Measurements from ENCODE around the gene MMP25. TPM values are rescaled to one million over a fixed set of nuclear protein-coding genes. Genes with fewer than 3 reads are reported as not detected.

The MMP25 gene
- total RNA-seq, 1 experiment from 2014 or later: 0.67 TPM

DNA sequence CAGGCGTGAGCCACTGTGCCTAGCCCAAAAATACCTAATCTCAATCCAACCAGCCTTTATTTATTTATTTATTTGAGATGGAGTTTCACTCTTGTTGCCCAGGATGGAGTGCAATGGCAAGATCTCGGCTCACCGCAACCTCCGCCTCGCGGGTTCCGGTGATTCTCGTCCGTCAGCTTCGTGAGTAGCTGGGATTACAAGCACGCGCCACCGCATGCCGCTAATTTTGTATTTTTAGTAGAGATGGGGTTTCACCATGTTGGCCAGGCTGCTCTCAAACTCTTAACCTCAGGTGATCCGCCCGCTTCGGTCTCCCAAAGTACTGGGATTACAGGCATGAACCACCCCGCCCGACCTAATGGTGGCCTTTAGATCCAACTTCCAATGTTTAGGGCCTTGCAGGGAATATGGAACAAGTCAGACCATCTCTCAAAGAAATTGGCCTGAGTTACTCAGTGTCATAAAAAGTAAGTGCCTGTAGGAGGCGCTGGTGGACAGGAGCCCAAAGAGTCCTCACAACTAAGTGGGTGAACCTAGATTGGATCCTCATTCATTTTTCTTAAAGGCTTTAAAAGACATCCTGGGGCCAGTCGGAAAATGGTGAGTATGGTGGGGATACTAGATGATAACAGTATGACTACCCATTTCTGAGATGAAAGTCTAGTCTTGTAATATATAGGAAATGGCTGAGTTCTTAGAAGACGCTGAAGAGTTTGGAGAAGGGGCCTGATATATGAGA lies 48.1 kb downstream of the MMP25 start:
- Histone ChIP-seq H3K9me3 (ENCODE audit: control insufficient read depth, insufficient read depth, low read depth, low read length) (no peaks in the 10 kb centered on the region), H3K27me3 (ENCODE audit: control insufficient read depth, insufficient read depth, low read length) (no peaks in the 10 kb centered on the region), H3K4me3 (ENCODE audit: low read depth in 2 of 2, low read length in 2 of 2) (no peak overlapping the region), H3K4me1 (ENCODE audit: control insufficient read depth, insufficient read depth, low read length) (peaks cover 2% of the 10 kb centered on the region; the same call in 1 of the 2 replicates), H3K36me3 (ENCODE audit: control insufficient read depth, insufficient read depth, low read length) (no peaks in the 10 kb centered on the region), H3K27ac (ENCODE audit: low read length) (no peak overlapping the region)
- POLR2A ChIA-PET: no interaction called here
- BruUV-seq (replicated peaks): no TSS peak
- no peak; the same call in 1 of the 2 replicates for ATAC-seq
- DNase-seq (ENCODE audit: low read depth, low spot score): no peak
- intact Hi-C loops (cut with micrococcal nuclease; ENCODE audit: unreplicated experiment) (no loop called here), in situ Hi-C loops (cut with HindIII; ENCODE audit: low pct_unique_long_range_greater_than_20kb, low sequenced_read_pairs) (no loop called here)
- TF ChIP-seq TCF7L2 (IDR thresholded peaks at IDR 0.05; ENCODE audit: low read depth, low read length) (no peak), POLR2AphosphoS5 (IDR thresholded peaks at IDR 0.05; ENCODE audit: low read depth, low read length) (no peak)
- TF ChIP-seq, protein P1, sequence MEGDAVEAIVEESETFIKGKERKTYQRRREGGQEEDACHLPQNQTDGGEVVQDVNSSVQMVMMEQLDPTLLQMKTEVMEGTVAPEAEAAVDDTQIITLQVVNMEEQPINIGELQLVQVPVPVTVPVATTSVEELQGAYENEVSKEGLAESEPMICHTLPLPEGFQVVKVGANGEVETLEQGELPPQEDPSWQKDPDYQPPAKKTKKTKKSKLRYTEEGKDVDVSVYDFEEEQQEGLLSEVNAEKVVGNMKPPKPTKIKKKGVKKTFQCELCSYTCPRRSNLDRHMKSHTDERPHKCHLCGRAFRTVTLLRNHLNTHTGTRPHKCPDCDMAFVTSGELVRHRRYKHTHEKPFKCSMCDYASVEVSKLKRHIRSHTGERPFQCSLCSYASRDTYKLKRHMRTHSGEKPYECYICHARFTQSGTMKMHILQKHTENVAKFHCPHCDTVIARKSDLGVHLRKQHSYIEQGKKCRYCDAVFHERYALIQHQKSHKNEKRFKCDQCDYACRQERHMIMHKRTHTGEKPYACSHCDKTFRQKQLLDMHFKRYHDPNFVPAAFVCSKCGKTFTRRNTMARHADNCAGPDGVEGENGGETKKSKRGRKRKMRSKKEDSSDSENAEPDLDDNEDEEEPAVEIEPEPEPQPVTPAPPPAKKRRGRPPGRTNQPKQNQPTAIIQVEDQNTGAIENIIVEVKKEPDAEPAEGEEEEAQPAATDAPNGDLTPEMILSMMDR (IDR thresholded peaks at IDR 0.05): peak; percentile 85
- CTCF ChIA-PET: no interaction called here

DNA sequence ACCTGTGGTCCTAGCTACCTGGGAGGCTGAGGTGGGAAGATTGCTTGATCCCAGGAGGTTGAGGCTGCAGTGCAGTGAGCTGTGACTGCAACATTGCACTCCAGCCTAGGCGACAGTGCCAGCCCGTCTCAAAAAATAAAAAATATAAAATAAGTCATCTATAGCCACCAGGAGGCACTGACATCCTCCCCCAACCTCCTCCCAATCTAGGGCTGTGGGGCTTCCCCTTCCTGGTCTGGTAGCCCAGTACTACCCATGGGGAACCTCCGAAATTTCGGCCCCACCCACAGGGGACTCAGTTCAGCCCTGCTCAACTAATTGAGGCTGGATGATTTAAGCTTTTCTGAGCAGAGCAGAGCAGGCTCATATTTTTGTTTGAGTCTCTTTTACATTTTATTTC lies 49.5 kb downstream of the MMP25 start:
- intact Hi-C loops (cut with micrococcal nuclease; ENCODE audit: unreplicated experiment) (no loop called here), in situ Hi-C loops (cut with HindIII; ENCODE audit: low pct_unique_long_range_greater_than_20kb, low sequenced_read_pairs) (no loop called here)
- H3K27ac ChIP-seq (ENCODE audit: low read length): no peak overlapping the region
- TF ChIP-seq, protein P1 (IDR thresholded peaks at IDR 0.05): peak; percentile 64
- no peak for TF ChIP-seq SIN3A (IDR thresholded peaks at IDR 0.05; ENCODE audit: borderline replicate concordance, insufficient read depth, low read depth, low read length)
- CTCF ChIA-PET: no interaction called here
- H3K36me3 ChIP-seq (ENCODE audit: control insufficient read depth, insufficient read depth, low read length): no peaks in the 10 kb centered on the region
- peaks cover 5% of the 10 kb centered on the region for H3K4me1 ChIP-seq (ENCODE audit: control insufficient read depth, insufficient read depth, low read length)
- DNase-seq (ENCODE audit: low read depth, low spot score) (no peak), ATAC-seq (peak; percentile 52)
- POLR2A ChIA-PET: no interaction called here
- BruUV-seq (replicated peaks): no TSS peak
- H3K27me3 ChIP-seq (ENCODE audit: control insufficient read depth, insufficient read depth, low read length): no peaks in the 10 kb centered on the region
- H3K4me3 ChIP-seq (ENCODE audit: low read depth in 2 of 2, low read length in 2 of 2): no peak overlapping the region
- no peaks in the 10 kb centered on the region for H3K9me3 ChIP-seq (ENCODE audit: control insufficient read depth, insufficient read depth, low read depth, low read length)

DNA sequence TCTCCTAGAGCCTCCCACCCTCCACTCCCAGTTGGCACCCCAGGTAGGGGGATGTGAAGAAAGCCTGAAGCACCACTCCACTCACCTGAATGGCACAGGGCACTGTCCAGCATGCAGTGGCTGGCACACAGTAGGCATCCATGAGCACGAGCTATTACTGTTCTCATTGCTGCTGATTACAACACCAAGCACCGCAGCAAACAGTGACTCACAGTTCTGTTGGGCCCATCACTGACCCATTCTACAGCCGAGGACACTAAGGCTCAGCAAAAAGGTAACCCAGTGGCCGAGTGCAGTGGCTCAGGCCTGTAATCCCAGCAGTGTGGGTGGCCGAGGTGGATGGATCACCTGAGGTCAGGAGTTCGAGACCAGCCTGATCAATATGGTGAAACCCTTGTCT lies 50.0 kb downstream of the MMP25 start:
- Histone ChIP-seq H3K27ac (ENCODE audit: low read length) (no peak overlapping the region), H3K27me3 (ENCODE audit: control insufficient read depth, insufficient read depth, low read length) (no peaks in the 10 kb centered on the region), H3K4me1 (ENCODE audit: control insufficient read depth, insufficient read depth, low read length) (peaks cover 5% of the 10 kb centered on the region), H3K4me3 (ENCODE audit: low read depth in 2 of 2, low read length in 2 of 2) (no peak overlapping the region), H3K36me3 (ENCODE audit: control insufficient read depth, insufficient read depth, low read length) (no peaks in the 10 kb centered on the region), H3K9me3 (ENCODE audit: control insufficient read depth, insufficient read depth, low read depth, low read length) (no peaks in the 10 kb centered on the region)
- DNase-seq (ENCODE audit: low read depth, low spot score) (no peak), ATAC-seq (no peak)
- CTCF ChIA-PET: no interaction called here
- no TSS peak for BruUV-seq (replicated peaks)
- TF ChIP-seq, protein P2, sequence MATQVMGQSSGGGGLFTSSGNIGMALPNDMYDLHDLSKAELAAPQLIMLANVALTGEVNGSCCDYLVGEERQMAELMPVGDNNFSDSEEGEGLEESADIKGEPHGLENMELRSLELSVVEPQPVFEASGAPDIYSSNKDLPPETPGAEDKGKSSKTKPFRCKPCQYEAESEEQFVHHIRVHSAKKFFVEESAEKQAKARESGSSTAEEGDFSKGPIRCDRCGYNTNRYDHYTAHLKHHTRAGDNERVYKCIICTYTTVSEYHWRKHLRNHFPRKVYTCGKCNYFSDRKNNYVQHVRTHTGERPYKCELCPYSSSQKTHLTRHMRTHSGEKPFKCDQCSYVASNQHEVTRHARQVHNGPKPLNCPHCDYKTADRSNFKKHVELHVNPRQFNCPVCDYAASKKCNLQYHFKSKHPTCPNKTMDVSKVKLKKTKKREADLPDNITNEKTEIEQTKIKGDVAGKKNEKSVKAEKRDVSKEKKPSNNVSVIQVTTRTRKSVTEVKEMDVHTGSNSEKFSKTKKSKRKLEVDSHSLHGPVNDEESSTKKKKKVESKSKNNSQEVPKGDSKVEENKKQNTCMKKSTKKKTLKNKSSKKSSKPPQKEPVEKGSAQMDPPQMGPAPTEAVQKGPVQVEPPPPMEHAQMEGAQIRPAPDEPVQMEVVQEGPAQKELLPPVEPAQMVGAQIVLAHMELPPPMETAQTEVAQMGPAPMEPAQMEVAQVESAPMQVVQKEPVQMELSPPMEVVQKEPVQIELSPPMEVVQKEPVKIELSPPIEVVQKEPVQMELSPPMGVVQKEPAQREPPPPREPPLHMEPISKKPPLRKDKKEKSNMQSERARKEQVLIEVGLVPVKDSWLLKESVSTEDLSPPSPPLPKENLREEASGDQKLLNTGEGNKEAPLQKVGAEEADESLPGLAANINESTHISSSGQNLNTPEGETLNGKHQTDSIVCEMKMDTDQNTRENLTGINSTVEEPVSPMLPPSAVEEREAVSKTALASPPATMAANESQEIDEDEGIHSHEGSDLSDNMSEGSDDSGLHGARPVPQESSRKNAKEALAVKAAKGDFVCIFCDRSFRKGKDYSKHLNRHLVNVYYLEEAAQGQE (IDR thresholded peaks at IDR 0.05; ENCODE audit: insufficient read depth in 1 of 2, low read depth in 2 of 2, low read length in 1 of 2): 0 out of 4 replicates have a peak, but pooled peaks of 1 of the 2 experiments have one; percentile 28
- no peak for TF ChIP-seq TCF7L2 (IDR thresholded peaks at IDR 0.05; ENCODE audit: low read depth, low read length)
- in situ Hi-C loops (cut with HindIII; ENCODE audit: low pct_unique_long_range_greater_than_20kb, low sequenced_read_pairs) (no loop called here), intact Hi-C loops (cut with micrococcal nuclease; ENCODE audit: unreplicated experiment) (no loop called here)
- POLR2A ChIA-PET: no interaction called here

All from Panc1 (cell line).